Spleen (tissue), 11 donors: ENCODE results near the gene TTC28. TPM values are rescaled to one million over a fixed set of nuclear protein-coding genes. Genes with fewer than 3 reads are reported as not detected.
"Not testable (repeated sequence)": the region's sequence is repeated elsewhere in the genome, so short reads cannot be mapped to it uniquely, and the experiment has no call there.

ENCODE experiments used
- DNase-seq: peaks from one replicate; pipeline ENCODE4 v3.0.0-alpha.2; 2020
- H3K27ac ChIP-seq, 8 donors: fragments of 200-600 bp; sonication (generic) in 7 of 8; 1 replicate in 4 of 8; 2 replicates in 4 of 8; pipeline versions ENCODE4 v1.5.0 to v1.8.0; 2016 to 2021; ENCODE audit warnings: inconsistent platforms in 4 of 8, mild to moderate bottlenecking in 4 of 8, moderate library complexity in 1 of 8
- H3K27me3 ChIP-seq, 7 donors: fragments of 200-600 bp; sonication (generic) in 6 of 7; replicated peaks in 1 of 7; 1 replicate in 4 of 7; 2 replicates in 3 of 7; pipeline versions ENCODE4 v1.5.0 to v1.8.0; 2016 to 2021; ENCODE audit warnings: inconsistent platforms in 3 of 7, mild to moderate bottlenecking in 1 of 7
- H3K36me3 ChIP-seq, 6 donors: fragments of 200-600 bp; sonication (generic) in 5 of 6; 1 replicate in 4 of 6; 2 replicates in 2 of 6; pipeline versions ENCODE4 v1.5.0 to v1.8.0; 2016 to 2021; ENCODE audit warnings: inconsistent platforms in 2 of 6
- H3K4me1 ChIP-seq, 6 donors: fragments of 200-600 bp; sonication (generic) in 5 of 6; 1 replicate in 3 of 6; 2 replicates in 3 of 6; pipeline versions ENCODE4 v1.5.0 to v1.8.0; 2016 to 2021; ENCODE audit warnings: inconsistent platforms in 3 of 6
- H3K4me3 ChIP-seq, 8 donors: fragments of 200-600 bp; sonication (generic) in 7 of 8; 1 replicate in 4 of 8; 2 replicates in 4 of 8; pipeline versions ENCODE4 v1.5.0 to v1.8.0; 2016 to 2021; ENCODE audit warnings: inconsistent platforms in 4 of 8, mild to moderate bottlenecking in 4 of 8, moderate library complexity in 2 of 8
- H3K9me3 ChIP-seq, 8 donors: fragments of 200-600 bp; sonication (generic) in 7 of 8; 1 replicate in 4 of 8; 2 replicates in 4 of 8; pipeline versions ENCODE4 v1.5.0 to v1.8.0; 2016 to 2021; ENCODE audit warnings: inconsistent platforms in 4 of 8
- CTCF ChIP-seq, 11 experiments: fragments of 200-600 bp in 7 of 11; fragments of 450-650 bp in 4 of 11; sonication (generic) in 4 of 11; IDR thresholded peaks in 8 of 11; conservative IDR thresholded peaks in 3 of 11; 1 replicate in 7 of 11; 2 replicates in 4 of 11; pipeline versions ENCODE4 v1.4.0 to v1.8.0; 2016 to 2021; ENCODE audit warnings: antibody characterized with exemption in 11 of 11, inconsistent platforms in 4 of 11, mild to moderate bottlenecking in 1 of 11
- POLR2A ChIP-seq, 3 donors: fragments of 450-650 bp; IDR thresholded peaks; one replicate each; pipeline ENCODE4 v1.5.1; 2017; ENCODE audit warnings: antibody characterized with exemption in 3 of 3, mild to moderate bottlenecking in 1 of 3
- POLR2AphosphoS5 ChIP-seq, 3 donors: sonication (generic); formaldehyde crosslinking; IDR thresholded peaks; one replicate each; pipeline ENCODE4 v1.5.1; 2017; ENCODE audit warnings: antibody characterized with exemption in 3 of 3
- WGBS, 5 donors: extraction: QIAGEN DNeasy Blood & Tissue Kit in 3 of 5; methylation state at CpG; one replicate each; pipeline versions ENCODE4 v1.1.5 to v1.1.7; 2013 to 2018; 5-methylcytosine and 5-hydroxymethylcytosine counted together
- intact Hi-C: fragments of 100-400 bp; cut with DNase I; formaldehyde crosslinking; loops from one replicate; pipeline ENCODE4 v1.15.0; 2023; ENCODE audit warnings: low total_unique reads
- polyA plus RNA-seq, 3 donors: library from polyadenylated mRNA; stranded (reverse); fragments of 200-250 nt; gene quantifications; one replicate each; pipeline ENCODE4 v1.2.1, GENCODE V29; 2013
- total RNA-seq, 7 donors: library from RNA; depleted of rRNA in 3 of 7; stranded (reverse); fragments of >200 nt in 3 of 7; fragmentation: NEBNext Ultra II Directional in 4 of 7; extraction: Animal tissue kit (Norgen Biotek cat#: 25700) in 4 of 7; gene quantifications; one replicate each; pipeline versions ENCODE4 v1.1.0 to v1.2.1, GENCODE V29; 2016 to 2021
- donor health status: healthy with polysubstance abuse.
- donor health status: DM: no; HTN: no; CAD: no; lungs with moderate emphysema.
- donor health status: DM: no; HTN: no; CAD: no.
- donor health status: Bipolar disorder and iron deficiency.
- donor health status: healthy.
- donor health status: DM: no; HTN: no; CAD: no.
- donor health status: DM: yes; HTN: yes; CAD: no.

Gene TTC28
- total and polyA plus RNA-seq, 10 donors: 0.62 to 69.0 (median 33.5) TPM

GRCh38 chr22:28172892-28173670 lies 506.6 kb downstream of the TTC28 start:
- TF ChIP-seq CTCF (IDR thresholded peaks at IDR 0.05 in 8 of 11, conservative IDR thresholded peaks at IDR 0.05 in 3 of 11) (no peak), POLR2AphosphoS5 (IDR thresholded peaks at IDR 0.05) (no peak), POLR2A (IDR thresholded peaks at IDR 0.05) (no peak)
- Histone ChIP-seq H3K27ac (no peak overlapping the region), H3K4me3 (no peak overlapping the region), H3K36me3 (no peaks in the 10 kb centered on the region), H3K4me1 (no peaks in the 10 kb centered on the region), H3K9me3 (peaks cover 0 to 5% (median 0%) of the 10 kb centered on the region in 8 donors), H3K27me3 (no peaks in the 10 kb centered on the region)
- intact Hi-C loops: no loop called here
- 37 to 52% (median 43%) methylated on average over 4 of the region's 4 CpGs for WGBS, 5 donors
- DNase-seq: no peak

- DNase-seq: no peak
- no peak overlapping the region for H3K4me3 ChIP-seq
- H3K4me1 ChIP-seq: no peaks in the 10 kb centered on the region
- TF ChIP-seq CTCF (IDR thresholded peaks at IDR 0.05 in 8 of 11, conservative IDR thresholded peaks at IDR 0.05 in 3 of 11): no peak
- no peak for TF ChIP-seq POLR2A (IDR thresholded peaks at IDR 0.05)
- TF ChIP-seq POLR2AphosphoS5 (IDR thresholded peaks at IDR 0.05): no peak
- no peaks in the 10 kb centered on the region for H3K36me3 ChIP-seq
- intact Hi-C loops: no loop called here
- peak overlapping the region in 1 of 8 donors; percentile 3 for H3K27ac ChIP-seq
- H3K9me3 ChIP-seq: peaks cover 0 to 5% (median 0%) of the 10 kb centered on the region in 8 donors
- no peaks in the 10 kb centered on the region for H3K27me3 ChIP-seq
These were observed 507.9 kb downstream of the TTC28 start for GRCh38 chr22:28171712-28172111.

- no peaks in the 10 kb centered on the region for H3K36me3 ChIP-seq
- DNase-seq: no peak
- no peaks in the 10 kb centered on the region for H3K4me1 ChIP-seq
- no peak for TF ChIP-seq CTCF (IDR thresholded peaks at IDR 0.05 in 8 of 11, conservative IDR thresholded peaks at IDR 0.05 in 3 of 11)
- TF ChIP-seq POLR2A (IDR thresholded peaks at IDR 0.05): no peak
- TF ChIP-seq POLR2AphosphoS5 (IDR thresholded peaks at IDR 0.05): no peak
- no peaks in the 10 kb centered on the region for H3K27me3 ChIP-seq
- 71 to 80% (median 73%) methylated on average over 2 of the region's 2 CpGs for WGBS, 5 donors
- H3K27ac ChIP-seq: no peak overlapping the region
- peaks cover 0 to 5% (median 0%) of the 10 kb centered on the region in 8 donors for H3K9me3 ChIP-seq
- intact Hi-C loops: no loop called here
- no peak overlapping the region for H3K4me3 ChIP-seq
These were observed 508.5 kb downstream of the TTC28 start for GRCh38 chr22:28171115-28171514.

GRCh38 chr22:28169314-28169713 lies 510.3 kb downstream of the TTC28 start:
- H3K27me3 ChIP-seq, intact Hi-C loops, H3K27ac ChIP-seq, DNase-seq, H3K9me3 ChIP-seq, H3K4me1 ChIP-seq, H3K4me3 ChIP-seq, H3K36me3 ChIP-seq: not testable (repeated sequence)
- WGBS, 5 donors: 84 to 100% (median 97%) methylated on average over 2 of the region's 2 CpGs
